Motor neuron (in vitro differentiated cells): ENCODE data around the gene WSCD2. TPM values are rescaled to one million over a fixed set of nuclear protein-coding genes. Genes with fewer than 3 reads are reported as not detected.

Experiments used
- ATAC-seq, 8 experiments: fragments of 200-7000 bp; cut with Tn5 transposase; replicated peaks in 6 of 8; 2 replicates each; pipeline ENCODE4 v1.8.0; 2021; ENCODE audit warnings: mild to moderate bottlenecking in 8 of 8, moderate library complexity in 8 of 8
- H3K27ac ChIP-seq, 2 donors: fragments of 250-450 bp; sonication (Bioruptor Pico); 2 replicates each; pipeline ENCODE4 v1.9.0; 2021; ENCODE audit warnings: antibody characterized with exemption in 2 of 2, mild to moderate bottlenecking in 2 of 2, moderate library complexity in 1 of 2
- H3K4me1 ChIP-seq, 2 donors: fragments of 250-450 bp; sonication (Bioruptor Pico); replicated peaks in 1 of 2; 2 replicates each; pipeline ENCODE4 v1.6.1; 2021; ENCODE audit warnings: antibody characterized with exemption in 2 of 2, mild to moderate bottlenecking in 2 of 2, moderate library complexity in 1 of 2
- H3K4me3 ChIP-seq, 5 donors: fragments of 250-450 bp; sonication (Bioruptor Pico); 2 replicates each; pipeline ENCODE4 v1.9.0; 2021; ENCODE audit warnings: antibody characterized with exemption in 5 of 5, mild to moderate bottlenecking in 5 of 5, moderate library complexity in 4 of 5
- WGBS, 10 experiments: fragments of 450-650 bp; shearing (Covaris generic); methylation state at CpG; one replicate each; pipeline ENCODE4 v1.0.0; 2022; 5-methylcytosine and 5-hydroxymethylcytosine counted together
- in situ Hi-C, 9 experiments: fragments of 400-800 bp; cut with MboI; loops; one replicate each; pipeline ENCODE4 v1.15.0; 2021; ENCODE audit warnings: low sequenced_read_pairs in 9 of 9, low pct_unique_long_range_greater_than_20kb in 2 of 9; ENCODE audit not compliant: unreplicated experiment in 9 of 9
- total RNA-seq, 8 experiments: library from RNA; unstranded; fragments of 300-600 nt; gene quantifications; 2 replicates each; pipeline versions ENCODE4 v1.2.3 to v1.2.4, GENCODE V29; 2022

WSCD2 gene
- total RNA-seq, 8 experiments from 2014 or later: 0.15 to 8.1 (median 3.0) TPM; not detected in 1

DNA sequence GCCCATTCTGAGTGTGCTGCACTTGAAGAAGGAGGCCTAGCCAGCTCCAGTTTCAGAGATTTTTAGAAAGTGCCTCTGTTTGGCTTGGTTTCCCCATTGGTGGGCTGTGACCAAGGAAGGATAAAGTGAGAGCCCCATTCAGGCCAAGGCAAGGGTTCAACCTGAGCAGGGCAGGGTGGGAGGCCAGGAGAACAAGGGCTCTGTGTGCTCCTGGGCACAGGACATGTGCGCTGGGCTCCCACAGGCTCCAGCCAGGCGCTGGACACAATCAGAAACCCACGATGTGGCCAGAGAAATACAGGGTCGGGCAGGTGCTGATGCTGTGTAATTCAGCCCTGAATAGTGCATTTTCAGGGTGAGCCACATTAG lies 23.1 kb downstream of the WSCD2 start:
- ATAC-seq: peak in 3 of 8 experiments; percentile 26 to 30 (median 29)
- in situ Hi-C loops: no loop called here
- H3K27ac ChIP-seq: peak overlapping the region; percentile 50 to 74
- peaks cover 10 to 16% of the 10 kb centered on the region in 2 donors for H3K4me1 ChIP-seq
- 0 to 83% (median 25%) methylated on average over 2 of the region's 4 CpGs; no CpG with 5 or more reads in 7 of the 10 experiments for WGBS, 10 experiments
- H3K4me3 ChIP-seq: no peak overlapping the region

DNA sequence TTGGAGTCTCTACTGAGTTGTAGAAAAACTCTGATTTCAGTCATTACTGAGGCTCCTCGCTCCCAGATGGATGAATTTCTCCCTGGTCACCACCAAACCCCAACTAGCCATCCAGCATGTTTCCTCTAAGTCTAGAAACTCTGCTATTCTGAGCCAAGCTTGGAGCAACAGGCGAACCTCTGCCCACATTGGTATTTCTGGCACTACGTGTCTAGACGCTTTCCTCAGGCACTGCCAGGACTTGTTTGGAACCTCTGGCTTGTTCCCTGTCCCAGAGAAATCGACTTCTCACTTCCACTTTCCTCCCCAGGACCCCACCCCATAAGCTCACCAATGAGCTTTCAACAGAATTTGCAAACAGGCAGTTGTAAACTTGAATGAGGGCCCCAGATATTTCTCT lies 27.6 kb downstream of the WSCD2 start:
- in situ Hi-C loops: no loop called here
- no peak overlapping the region for H3K4me3 ChIP-seq
- no peak for ATAC-seq
- H3K27ac ChIP-seq: no peak overlapping the region
- WGBS, 10 experiments: 0 to 100% (median 40%) methylated on average over 1 to 5 of the region's 5 CpGs; no CpG with 5 or more reads in 1 of the 10 experiments
- H3K4me1 ChIP-seq: peaks cover 11 to 13% of the 10 kb centered on the region in 2 donors

DNA sequence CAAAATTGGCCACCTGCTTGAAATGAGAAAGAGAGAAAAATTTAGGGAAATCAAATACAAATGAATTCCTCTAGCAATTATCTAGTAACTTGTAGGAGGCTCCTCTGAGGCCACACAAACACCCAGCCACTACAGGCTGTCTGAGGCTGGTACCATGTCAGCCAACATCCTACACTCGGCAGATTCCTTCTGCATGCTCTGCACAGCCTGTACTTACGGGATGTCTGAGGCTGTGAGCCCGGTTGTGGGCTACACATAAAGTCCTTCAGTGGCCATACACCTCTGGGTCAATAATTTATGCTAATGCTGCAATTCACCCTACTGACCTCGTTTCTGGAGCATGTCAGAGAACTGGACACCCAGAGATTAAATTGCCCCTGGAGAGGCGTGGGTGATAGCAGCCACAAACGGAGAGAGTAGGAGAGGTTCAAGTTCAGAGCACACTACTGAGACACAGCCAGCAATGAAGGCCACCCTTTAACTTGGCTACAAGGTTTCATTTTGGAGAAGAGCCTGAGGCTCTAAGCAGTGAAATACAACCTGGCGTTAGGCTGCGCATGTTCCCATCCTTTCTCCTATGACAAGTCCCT lies 28.9 kb downstream of the WSCD2 start:
- in situ Hi-C loops: no loop called here
- peak overlapping the region in 1 of 2 donors; percentile 6 for H3K27ac ChIP-seq
- peaks cover 4% of the 10 kb centered on the region in 2 donors for H3K4me1 ChIP-seq
- ATAC-seq: peak in 5 of 8 experiments; percentile 35 to 95 (median 73)
- 0 to 47% (median 40%) methylated on average over 1 to 4 of the region's 8 CpGs; no CpG with 5 or more reads in 6 of the 10 experiments for WGBS, 10 experiments
- no peak overlapping the region for H3K4me3 ChIP-seq

DNA sequence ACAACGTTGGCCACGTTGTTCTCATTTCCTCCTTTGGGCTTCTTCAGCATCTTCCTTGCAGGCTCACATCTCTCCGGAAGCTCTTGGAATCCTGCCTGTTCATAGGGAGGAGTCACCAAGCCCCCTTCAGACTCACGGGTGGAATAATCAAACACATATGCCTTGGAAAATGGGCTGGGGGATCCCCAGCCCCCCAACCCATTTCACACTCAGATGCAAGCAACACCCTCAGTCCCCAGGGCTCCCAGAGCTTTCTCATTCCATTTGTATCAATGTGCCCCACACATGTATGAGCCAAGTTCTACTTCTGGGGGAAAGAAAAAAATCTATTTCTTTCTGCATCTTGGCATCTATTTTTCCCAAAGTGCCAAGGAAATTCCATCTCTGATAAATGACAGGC lies 33.1 kb downstream of the WSCD2 start:
- 0 to 83% (median 74%) methylated on average over 1 to 3 of the region's 4 CpGs; no CpG with 5 or more reads in 5 of the 10 experiments for WGBS, 10 experiments
- no peak overlapping the region for H3K4me3 ChIP-seq
- in situ Hi-C loops: no loop called here

DNA sequence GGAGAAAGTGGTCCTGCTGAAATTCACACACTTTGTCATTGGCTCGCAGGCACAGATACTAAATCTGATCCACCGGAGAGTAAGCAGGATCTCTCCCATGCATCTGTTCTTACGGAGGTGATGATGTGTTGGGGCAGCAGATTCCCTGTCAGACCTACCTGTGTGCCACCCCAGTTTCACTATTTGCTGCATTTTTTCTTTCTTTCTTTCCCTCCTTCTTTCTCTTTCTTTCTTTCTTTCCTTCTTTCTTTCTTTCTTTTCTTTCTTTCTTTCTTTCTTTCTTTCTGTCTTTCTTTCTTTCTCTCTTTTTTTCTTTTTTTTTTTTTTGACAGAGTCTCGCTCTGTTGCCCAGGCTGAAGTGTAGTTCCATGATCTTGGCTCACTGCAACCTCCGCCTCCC lies 37.4 kb downstream of the WSCD2 start:
- H3K27ac ChIP-seq: no peak overlapping the region
- 40 to 97% (median 63%) methylated on average over 2 to 5 of the region's 5 CpGs; no CpG with 5 or more reads in 2 of the 10 experiments for WGBS, 10 experiments
- H3K4me3 ChIP-seq: no peak overlapping the region
- no peak for ATAC-seq
- in situ Hi-C loops: no loop called here
- H3K4me1 ChIP-seq: no peaks in the 10 kb centered on the region

More for the DNA sequence above, 33.1 kb downstream of the WSCD2 start:
- Histone ChIP-seq H3K27ac (no peak overlapping the region), H3K4me1 (peaks cover 4% of the 10 kb centered on the region in 2 donors)
- ATAC-seq: no peak

DNA sequence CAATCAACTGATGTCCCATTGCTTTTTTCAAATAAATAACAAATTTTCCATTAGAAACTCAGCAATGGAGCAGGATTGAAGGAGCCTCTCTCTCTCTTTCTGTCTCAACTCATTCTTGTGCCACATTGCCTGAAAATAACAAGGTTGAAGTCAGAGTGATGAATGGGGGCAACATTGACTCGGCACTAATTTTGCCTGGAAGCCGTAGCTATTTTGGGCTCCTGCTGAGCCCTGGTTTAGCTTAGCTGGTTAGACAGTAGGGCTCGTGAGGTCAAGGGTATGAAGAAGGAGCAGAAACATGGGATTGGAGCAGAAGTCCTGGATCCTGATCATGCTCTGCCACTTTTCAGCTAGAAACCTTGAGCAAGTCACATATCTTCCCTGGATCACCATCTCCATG lies 38.9 kb downstream of the WSCD2 start:
- Histone ChIP-seq H3K4me3 (no peak overlapping the region), H3K27ac (no peak overlapping the region), H3K4me1 (no peaks in the 10 kb centered on the region)
- ATAC-seq: no peak
- 0 to 100% (median 68%) methylated on average over 1 to 3 of the region's 3 CpGs; no CpG with 5 or more reads in 4 of the 10 experiments for WGBS, 10 experiments
- in situ Hi-C loops: no loop called here

DNA sequence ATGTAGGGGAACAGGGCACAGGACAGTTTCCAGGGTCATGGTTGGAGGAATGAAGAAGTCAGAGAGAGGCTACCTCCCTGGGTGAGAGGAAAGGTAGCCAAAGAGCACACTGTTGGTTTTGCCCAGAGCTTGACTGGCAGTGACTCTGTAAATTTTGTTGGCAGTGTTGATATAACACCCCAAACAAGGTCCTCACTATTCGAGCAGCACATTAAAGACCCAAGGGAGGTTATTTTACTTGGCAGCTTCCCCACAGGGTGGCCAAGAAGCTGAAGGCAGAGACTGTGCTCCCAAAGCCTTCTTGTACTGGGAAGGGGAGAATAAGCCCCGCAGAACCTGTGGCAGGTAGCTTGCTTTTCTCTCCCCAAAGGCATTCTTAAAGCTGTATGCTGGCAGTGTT lies 40.6 kb downstream of the WSCD2 start:
- no peak for ATAC-seq
- WGBS, 10 experiments: 0 to 71% (median 15%) methylated on average over 1 to 2 of the region's 2 CpGs; no CpG with 5 or more reads in 4 of the 10 experiments
- in situ Hi-C loops: no loop called here
- no peak overlapping the region for H3K27ac ChIP-seq
- no peaks in the 10 kb centered on the region for H3K4me1 ChIP-seq
- H3K4me3 ChIP-seq: no peak overlapping the region

DNA sequence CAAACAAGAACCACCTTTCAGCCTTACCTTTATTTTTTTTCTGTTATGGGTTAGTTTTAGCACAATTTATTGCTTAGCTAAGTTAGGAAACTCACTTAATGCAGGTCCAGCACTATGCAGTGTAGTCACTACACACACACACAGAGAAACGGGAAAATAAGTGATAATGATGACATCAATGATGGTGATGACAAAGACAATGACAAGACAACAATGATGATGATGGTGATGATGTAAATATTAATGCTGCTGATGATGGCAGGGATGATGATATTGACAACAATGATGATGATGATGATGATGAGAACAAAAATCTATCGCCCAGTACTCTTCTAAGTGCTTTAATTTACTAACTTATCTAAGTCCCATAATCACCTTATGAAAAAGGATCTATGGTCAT lies 41.1 kb downstream of the WSCD2 start:
- peaks cover 0 to under 1% of the 10 kb centered on the region in 2 donors for H3K4me1 ChIP-seq
- no peak for ATAC-seq
- in situ Hi-C loops: no loop called here
- no peak overlapping the region for H3K27ac ChIP-seq
- WGBS, 10 experiments: 0 to 100% (median 77%) methylated on average over 1 to 2 of the region's 2 CpGs; no CpG with 5 or more reads in 1 of the 10 experiments
- no peak overlapping the region for H3K4me3 ChIP-seq

DNA sequence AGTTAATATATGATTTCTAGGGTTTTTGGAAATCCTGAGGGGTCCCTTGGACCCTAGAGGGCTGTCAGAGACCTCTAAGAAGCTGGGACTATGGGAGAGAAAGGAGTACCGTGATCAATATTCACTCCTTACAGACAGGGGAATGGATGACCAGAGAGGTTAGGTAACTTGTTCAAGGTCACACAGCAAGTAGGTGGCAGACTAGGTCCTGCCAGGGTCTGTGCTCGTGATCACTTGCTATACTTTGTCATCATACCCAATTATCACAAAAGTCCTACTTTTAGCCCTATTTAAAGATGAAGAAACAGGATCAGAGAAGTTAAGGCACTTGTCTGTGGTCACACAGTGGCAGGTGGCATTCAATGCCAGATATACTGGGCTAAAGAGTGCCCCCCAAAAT lies 42.9 kb downstream of the WSCD2 start:
- Histone ChIP-seq H3K4me3 (no peak overlapping the region), H3K27ac (no peak overlapping the region), H3K4me1 (peaks cover 0 to 4% of the 10 kb centered on the region in 2 donors)
- 0 to 100% (median 79%) methylated on average over 1 to 2 of the region's 2 CpGs; no CpG with 5 or more reads in 2 of the 10 experiments for WGBS, 10 experiments
- in situ Hi-C loops: no loop called here
- ATAC-seq: no peak

DNA sequence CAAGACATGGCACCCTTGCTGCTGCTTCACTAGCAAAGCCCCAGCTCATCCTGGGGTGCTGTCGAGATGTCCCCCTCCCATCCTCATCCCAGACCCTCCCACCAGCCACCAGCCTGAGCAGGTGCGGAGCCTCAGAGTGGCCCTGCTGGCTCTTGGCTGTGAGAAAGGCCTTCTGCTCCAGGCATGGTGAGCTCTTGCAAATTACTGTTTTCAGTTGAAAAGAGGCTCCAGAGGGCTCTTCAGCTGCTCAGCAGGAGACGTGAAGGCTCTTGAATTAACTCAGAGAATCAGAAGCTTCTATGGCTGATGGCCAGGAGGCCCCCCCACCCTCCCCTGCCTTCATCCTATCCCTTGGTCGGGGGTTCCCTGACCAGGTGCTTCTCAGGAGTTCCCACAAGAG lies 44.1 kb downstream of the WSCD2 start:
- Histone ChIP-seq H3K4me1 (peaks cover 0 to 4% of the 10 kb centered on the region in 2 donors), H3K4me3 (no peak overlapping the region), H3K27ac (no peak overlapping the region)
- WGBS, 10 experiments: 46% methylated on average over 2 of the region's 4 CpGs; no CpG with 5 or more reads in 9 of the 10 experiments
- no peak for ATAC-seq
- in situ Hi-C loops: no loop called here

DNA sequence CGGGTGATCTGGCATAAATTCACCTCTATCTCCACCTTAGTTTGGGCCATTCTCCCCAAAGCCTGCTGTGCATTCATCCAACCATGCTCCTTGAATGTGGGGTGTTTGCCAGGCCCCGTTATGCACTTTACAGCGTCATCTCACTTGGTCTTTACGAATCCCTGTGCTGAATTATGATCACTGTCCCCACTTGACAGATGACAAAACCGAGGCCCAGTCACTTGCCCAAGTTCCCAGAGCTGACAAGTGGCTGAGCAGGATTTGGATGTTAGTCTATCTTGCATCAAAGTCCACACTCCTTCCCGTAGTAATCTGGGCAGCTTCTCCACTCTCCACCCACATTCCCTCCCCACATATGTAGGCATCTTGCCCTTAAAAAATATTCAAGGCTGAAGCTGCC lies 44.8 kb downstream of the WSCD2 start:
- in situ Hi-C loops: no loop called here
- no peak overlapping the region for H3K4me3 ChIP-seq
- 0 to 90% (median 67%) methylated on average over 1 to 3 of the region's 6 CpGs; no CpG with 5 or more reads in 5 of the 10 experiments for WGBS, 10 experiments
- H3K4me1 ChIP-seq: peaks cover 0 to 4% of the 10 kb centered on the region in 2 donors
- peak in 1 of 8 experiments; percentile 19 for ATAC-seq
- no peak overlapping the region for H3K27ac ChIP-seq

DNA sequence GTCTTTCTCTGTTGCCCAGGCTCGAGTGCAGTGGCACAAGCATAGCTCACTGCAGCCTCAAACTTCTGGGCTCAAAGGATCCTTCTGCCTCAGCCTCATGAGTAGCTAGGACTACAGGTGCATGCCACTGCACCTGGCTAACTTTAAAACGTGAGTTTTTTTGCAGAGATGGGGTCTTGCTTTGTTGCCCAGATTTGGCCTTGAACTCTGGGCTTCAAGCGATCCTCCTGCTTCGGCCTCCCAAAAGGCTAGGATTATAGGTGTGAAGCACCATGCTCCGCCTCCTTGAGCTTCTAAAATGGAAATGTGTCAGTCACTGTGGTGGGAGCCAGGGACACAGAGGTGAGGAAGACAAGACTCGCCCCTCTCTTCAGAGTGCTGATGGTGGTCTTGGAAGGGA lies 45.6 kb downstream of the WSCD2 start:
- WGBS, 10 experiments: 0 to 100% (median 67%) methylated on average over 1 to 5 of the region's 6 CpGs; no CpG with 5 or more reads in 1 of the 10 experiments
- in situ Hi-C loops: no loop called here
- no peak for ATAC-seq

DNA sequence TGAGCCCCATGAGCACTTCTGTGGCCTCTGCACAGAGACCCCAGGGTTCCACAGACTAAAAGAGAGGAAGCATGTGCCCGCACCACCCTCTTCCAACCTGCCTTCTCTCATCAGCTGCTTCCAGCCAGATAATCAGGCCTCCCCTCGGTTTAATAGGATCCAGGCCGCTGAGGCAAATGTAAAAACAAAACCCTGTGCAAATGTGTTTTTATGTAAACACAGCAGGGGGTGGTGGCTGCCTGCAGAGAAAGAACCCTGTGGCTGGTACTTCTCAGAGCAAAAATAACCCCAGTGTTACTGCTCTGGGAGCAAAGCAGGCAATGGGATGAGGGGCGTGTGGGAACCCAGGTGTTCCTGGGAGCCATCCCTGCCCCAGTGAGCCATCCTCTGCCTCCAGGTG lies 46.2 kb downstream of the WSCD2 start:
- in situ Hi-C loops: no loop called here
- peak in 7 of 8 experiments; percentile 39 to 85 (median 61) for ATAC-seq
- H3K4me3 ChIP-seq: no peak overlapping the region
- H3K27ac ChIP-seq: no peak overlapping the region
- WGBS, 10 experiments: 0 to 67% (median 26%) methylated on average over 1 to 3 of the region's 4 CpGs; no CpG with 5 or more reads in 4 of the 10 experiments
- peaks cover 0 to 4% of the 10 kb centered on the region in 2 donors for H3K4me1 ChIP-seq

More for the DNA sequence above, 45.6 kb downstream of the WSCD2 start:
- no peak overlapping the region for H3K4me3 ChIP-seq
- no peak overlapping the region for H3K27ac ChIP-seq
- peaks cover 0 to 4% of the 10 kb centered on the region in 2 donors for H3K4me1 ChIP-seq

DNA sequence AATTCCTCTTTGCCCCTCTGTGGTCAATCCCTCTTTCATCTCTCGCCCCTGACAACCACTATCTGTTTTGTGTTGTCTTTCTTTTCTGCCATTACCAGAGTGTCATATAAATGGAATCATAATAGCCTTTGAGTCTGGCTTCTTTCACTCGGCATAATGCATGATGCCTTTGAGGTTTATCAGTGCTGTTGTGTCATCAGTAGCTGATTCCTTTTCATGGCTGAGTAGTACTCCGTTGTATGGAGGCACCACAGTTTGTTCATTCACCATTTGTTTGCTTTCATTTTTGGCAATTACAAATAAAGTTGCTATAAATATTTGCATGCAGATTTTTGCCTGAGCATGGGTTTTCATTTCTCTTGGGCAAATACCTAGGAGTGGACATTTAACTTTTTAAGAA lies 47.2 kb downstream of the WSCD2 start:
- in situ Hi-C loops: no loop called here
- Histone ChIP-seq H3K4me1 (peaks cover 0 to 4% of the 10 kb centered on the region in 2 donors), H3K4me3 (no peak overlapping the region), H3K27ac (no peak overlapping the region)
- no peak for ATAC-seq
- WGBS, 10 experiments: 20 to 100% (median 80%) methylated on average over 1 to 3 of the region's 3 CpGs; no CpG with 5 or more reads in 1 of the 10 experiments
